HG02588 (cell line): Measurements from ENCODE around the gene SP7.
"Not testable (repeated sequence)": the region's sequence is repeated elsewhere in the genome, so short reads cannot be mapped to it uniquely, and the experiment has no call there.

Source experiments
- ATAC-seq: cut with Tn5 transposase; IDR thresholded peaks from one replicate; pipeline ENCODE4 v1.9.1; 2021; ENCODE audit warnings: mild to moderate bottlenecking, moderate library complexity; ENCODE audit not compliant: unreplicated experiment

SP7 gene

GRCh38 chr12:53336181-53336681, at the start of gene SP7:
Gene SP7, minus strand, starts transcription at chr12:53336354. Its CDS starts 708 bp downstream, at chr12:53335646.
- ATAC-seq: no peak

DNA sequence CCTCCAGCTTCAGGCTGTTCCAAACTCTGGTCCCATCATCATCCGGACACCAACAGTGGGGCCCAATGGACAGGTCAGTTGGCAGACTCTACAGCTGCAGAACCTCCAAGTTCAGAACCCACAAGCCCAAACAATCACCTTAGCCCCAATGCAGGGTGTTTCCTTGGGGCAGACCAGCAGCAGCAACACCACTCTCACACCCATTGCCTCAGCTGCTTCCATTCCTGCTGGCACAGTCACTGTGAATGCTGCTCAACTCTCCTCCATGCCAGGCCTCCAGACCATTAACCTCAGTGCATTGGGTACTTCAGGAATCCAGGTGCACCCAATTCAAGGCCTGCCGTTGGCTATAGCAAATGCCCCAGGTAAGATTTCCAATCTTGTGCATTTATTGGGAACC, 47.1 kb upstream of the SP7 start:
- ATAC-seq: no peak

DNA sequence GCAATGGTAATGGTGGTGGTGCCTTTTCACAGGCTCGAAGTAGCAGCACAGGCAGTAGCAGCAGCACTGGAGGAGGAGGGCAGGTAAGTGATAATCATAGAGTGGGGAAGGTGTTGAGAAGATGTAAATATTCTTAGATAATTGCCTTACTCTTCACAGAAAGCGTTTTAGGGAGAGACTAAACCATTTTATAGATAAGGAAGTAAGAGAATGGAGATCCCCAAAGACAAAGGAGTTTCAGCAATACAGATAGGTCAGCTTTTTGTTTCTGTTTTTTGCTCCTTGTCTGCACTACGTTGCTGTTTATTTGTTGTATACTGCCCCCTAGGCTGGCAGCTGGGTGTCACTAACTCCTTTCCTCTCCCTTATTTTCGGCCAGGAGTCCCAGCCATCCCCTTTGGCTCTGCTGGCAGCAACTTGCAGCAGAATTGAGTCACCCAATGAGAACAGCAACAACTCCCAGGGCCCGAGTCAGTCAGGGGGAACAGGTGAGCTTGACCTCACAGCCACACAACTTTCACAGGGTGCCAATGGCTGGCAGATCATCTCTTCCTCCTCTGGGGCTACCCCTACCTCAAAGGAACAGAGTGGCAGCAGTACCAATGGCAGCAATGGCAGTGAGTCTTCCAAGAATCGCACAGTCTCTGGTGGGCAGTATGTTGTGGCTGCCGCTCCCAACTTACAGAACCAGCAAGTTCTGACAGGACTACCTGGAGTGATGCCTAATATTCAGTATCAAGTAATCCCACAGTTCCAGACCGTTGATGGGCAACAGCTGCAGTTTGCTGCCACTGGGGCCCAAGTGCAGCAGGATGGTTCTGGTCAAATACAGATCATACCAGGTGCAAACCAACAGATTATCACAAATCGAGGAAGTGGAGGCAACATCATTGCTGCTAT, 45.8 kb upstream of the SP7 start:
- ATAC-seq: no peak

- no peak for ATAC-seq
These were observed 44.9 kb upstream of the SP7 start for GRCh38 chr12:53380794-53381730.

GRCh38 chr12:53380104-53380793, 44.1 kb upstream of the SP7 start, which contains the start of gene SP1:
Gene SP1, plus strand, starts transcription at chr12:53380176. Its CDS starts 116 bp downstream, at chr12:53380292.
- ATAC-seq: peak; percentile 43

DNA sequence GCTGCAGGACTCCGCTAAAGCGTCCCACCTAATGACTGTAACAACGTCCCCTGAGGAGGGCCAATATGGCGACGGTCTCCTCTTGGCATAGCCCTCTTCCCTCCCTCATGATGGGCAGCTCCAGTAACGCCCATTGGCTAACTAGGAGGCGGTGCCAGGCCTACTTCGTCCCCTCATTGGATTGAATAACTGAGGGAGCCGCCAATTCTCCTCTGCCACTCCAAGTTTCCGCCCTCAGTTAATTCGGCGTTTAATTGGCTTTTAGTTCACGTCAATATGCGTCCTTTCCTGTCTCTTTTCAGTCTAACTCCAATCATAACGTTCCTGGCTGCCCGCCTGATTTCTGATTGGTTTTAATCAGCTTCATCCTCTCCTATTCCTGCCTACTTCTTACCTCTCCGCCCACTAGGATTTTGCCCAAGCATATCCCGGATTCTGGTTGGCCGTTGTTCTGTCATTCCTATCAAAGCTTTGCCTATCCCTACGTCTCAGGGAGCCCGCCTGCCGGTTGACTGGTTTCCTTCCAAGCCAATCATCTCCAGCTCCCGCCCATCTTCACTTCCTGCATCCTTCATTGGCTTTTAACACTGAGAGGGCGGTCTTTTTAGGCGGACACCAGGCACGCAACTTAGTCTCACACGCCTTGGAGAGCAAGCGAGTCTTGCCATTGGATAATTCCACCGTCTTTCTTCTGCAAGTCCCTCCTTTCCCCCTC, 43.4 kb upstream of the SP7 start:
- ATAC-seq: peak; percentile 61

DNA sequence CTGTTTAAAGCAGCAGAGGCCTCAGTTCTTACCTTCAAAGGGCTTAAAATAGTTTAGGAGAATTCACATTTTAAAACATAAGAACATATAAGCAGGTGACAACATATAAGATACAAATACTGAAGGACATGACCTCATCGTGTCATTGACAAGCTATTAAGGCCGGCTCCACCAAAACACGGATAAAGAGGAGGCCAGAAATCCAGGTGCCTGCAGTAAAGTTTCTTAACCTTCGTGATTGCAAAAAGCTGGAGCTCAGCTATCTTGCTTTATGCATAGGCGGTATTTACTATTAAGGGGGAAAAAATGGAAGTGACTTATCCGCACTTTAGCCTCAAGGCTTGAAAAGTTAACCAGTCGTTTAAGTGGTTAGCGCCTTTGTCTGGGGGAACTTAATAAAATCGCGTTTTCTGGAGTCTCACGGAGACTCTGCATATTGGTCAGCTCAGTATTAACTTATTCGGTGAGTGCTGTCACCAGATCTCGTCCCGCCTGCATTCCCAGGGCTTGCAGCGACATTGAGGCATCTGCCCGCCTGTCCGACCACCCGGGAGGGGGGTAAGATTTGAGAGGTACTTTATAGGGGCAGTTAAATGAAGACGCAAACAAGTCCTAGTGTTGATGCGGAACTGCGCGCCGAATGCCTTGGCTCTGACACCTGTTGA, 42.7 kb upstream of the SP7 start:
- no peak for ATAC-seq

DNA sequence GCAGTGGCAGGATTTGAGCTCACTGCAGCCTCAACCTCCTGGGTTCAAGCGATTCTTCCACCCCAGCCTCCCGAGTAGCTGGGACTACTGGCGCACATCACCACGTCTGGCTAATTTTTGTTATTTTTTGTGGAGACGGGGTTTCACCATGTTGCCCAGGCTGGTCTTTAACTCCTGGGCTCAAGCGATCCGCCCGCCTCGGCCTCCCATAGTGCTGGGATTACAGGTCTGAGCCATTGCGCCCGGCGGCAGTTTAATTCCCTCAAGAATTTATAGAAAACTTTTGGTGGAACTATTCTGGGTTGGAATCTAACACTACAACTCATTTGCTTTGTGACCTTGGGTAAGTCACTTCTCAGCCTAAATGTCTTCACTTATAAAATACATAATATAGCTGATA, 42.1 kb upstream of the SP7 start:
- no peak for ATAC-seq

- no peak for ATAC-seq
These were observed 40.6 kb upstream of the SP7 start for GRCh38 chr12:53376747-53377146.

GRCh38 chr12:53374277-53374676, 38.1 kb upstream of the SP7 start:
- not testable (repeated sequence) for ATAC-seq

- not testable (repeated sequence) for ATAC-seq
These were observed 37.5 kb upstream of the SP7 start for GRCh38 chr12:53373554-53374133.

DNA sequence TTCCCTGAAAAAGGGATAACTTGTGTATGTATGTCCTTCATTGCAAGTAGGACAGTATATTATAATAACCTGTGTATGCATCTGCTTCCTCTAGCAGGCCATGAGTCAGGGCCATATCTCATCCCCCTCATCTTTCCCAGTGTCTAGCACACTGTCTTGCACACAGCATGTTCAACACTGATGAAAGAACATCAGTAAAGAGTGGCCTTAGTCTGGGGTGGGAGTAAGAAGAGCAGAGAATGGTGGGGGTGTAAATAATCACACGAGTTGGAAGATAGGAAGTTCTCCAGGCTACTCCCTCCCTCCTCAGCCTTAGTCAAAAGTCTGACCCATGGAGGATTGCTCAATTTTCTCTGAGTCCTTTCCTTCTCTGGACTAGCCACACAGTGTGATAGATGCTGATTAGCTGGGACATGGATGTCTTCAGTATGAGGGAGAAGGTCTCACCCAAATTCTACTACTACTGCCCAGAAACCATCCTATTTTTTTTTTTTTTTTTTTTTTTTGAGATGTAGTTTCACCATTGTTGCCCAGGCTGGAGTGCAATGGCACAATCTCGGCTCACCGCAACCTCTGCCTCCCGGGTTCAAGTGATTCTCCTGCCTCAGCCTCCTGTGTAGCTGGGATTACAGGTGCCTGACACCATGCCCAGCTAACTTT, 29.2 kb upstream of the SP7 start:
- ATAC-seq: no peak

DNA sequence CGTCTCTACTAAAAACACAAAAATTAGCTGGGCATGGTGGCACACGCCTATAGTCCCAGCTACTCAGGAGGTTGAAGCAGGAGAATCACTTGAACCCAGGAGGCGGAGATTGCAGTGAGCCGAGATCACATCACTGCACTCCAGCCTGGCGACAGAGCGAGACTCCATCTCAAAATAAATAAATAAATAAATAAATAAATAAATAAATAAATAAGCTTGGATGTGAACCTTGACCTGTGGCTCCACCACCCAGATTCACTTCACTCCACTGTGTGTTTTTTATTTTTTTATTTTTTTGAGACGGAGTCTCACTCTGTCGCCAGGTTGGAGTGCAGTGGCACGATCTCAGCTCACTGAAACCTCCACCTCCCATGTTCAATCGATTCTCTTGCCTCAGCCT, 25.5 kb upstream of the SP7 start:
- ATAC-seq: not testable (repeated sequence)

- ATAC-seq: no peak
These were observed 22.8 kb upstream of the SP7 start for GRCh38 chr12:53358836-53359419.

GRCh38 chr12:53355121-53355520, 19.0 kb upstream of the SP7 start:
- no peak for ATAC-seq

GRCh38 chr12:53353257-53353655, 17.1 kb upstream of the SP7 start:
- ATAC-seq: no peak

GRCh38 chr12:53352331-53353256, 16.4 kb upstream of the SP7 start:
- no peak for ATAC-seq
